Measurements from ENCODE around the gene PUSL1. TPM values are rescaled to one million over a fixed set of nuclear protein-coding genes. Genes with fewer than 3 reads are reported as not detected.
A peak's percentile ranks its signal among the peaks of the same experiment; 100 is the strongest.

The PUSL1 gene
- total RNA-seq, 1 experiment from 2014 or later: 38.0 TPM

GRCh38 chr1:1291548-1292441 is 16.6 kb upstream of the PUSL1 start:
- Mint-ChIP-seq H3K9me3 (peaks cover 2 to 10% of the 10 kb centered on the region in 2 experiments; a peak in 2 of 5 replicates), H3K4me3 (no peak overlapping the region)
- H3K27ac ChIP-seq (ENCODE audit: insufficient read length, low read depth, low read length): no peak overlapping the region

More at GRCh38 chr1:1291548-1292441, 16.6 kb upstream of the PUSL1 start:
- H3K27me3 Mint-ChIP-seq (ENCODE audit: low read depth): peaks cover 2% of the 10 kb centered on the region
- no peak overlapping the region for H4K8ac ChIP-seq (replicated peaks; ENCODE audit: insufficient read length, low read depth, low read length)
- no peaks in the 10 kb centered on the region for H3K4me1 ChIP-seq (ENCODE audit: insufficient read depth, low read length)
- WGBS (ENCODE audit: extremely low coverage, insufficient read length, low lambda C conversion rate): no CpG with 5 or more reads among the region's 45 CpGs
- H3K56ac ChIP-seq (ENCODE audit: insufficient read length, low read depth, low read length): no peak overlapping the region
- H3K9me3 ChIP-seq (ENCODE audit: control insufficient read depth, low read depth, low read length): no peaks in the 10 kb centered on the region
- H3K4me2 ChIP-seq (ENCODE audit: insufficient read depth, insufficient read length, low read length): no peak overlapping the region
- no peak overlapping the region for H3K14ac ChIP-seq (ENCODE audit: insufficient read depth, low read length)
- H2BK120ac ChIP-seq (ENCODE audit: low read depth, low read length, poor library complexity, severe bottlenecking): no peak overlapping the region
- H3K79me2 ChIP-seq (ENCODE audit: insufficient read depth, low read length): no peaks in the 10 kb centered on the region
- TF ChIP-seq CTCF (conservative IDR thresholded peaks at IDR 0.05): peak; percentile 79
- no peak overlapping the region for H4K5ac ChIP-seq (ENCODE audit: insufficient read length, low read depth, low read length)
- peaks cover 4% of the 10 kb centered on the region for H3K23me2 ChIP-seq (ENCODE audit: insufficient read length, low read depth, low read length, poor library complexity, severe bottlenecking)
- no peak overlapping the region for H2BK5ac ChIP-seq (ENCODE audit: insufficient read length, low read length)
- H3K79me1 ChIP-seq (ENCODE audit: insufficient read depth, low read depth, low read length, poor library complexity, severe bottlenecking): no peaks in the 10 kb centered on the region
- H4K91ac ChIP-seq (ENCODE audit: insufficient read length, low read depth, low read length): no peak overlapping the region
- no peak overlapping the region for H3K23ac ChIP-seq (ENCODE audit: insufficient read length, low read depth, low read length)
- no peaks in the 10 kb centered on the region for H3K27me3 ChIP-seq (ENCODE audit: insufficient read depth, low read length)
- no peaks in the 10 kb centered on the region for H4K20me1 ChIP-seq (ENCODE audit: control insufficient read depth, insufficient read depth, insufficient read length)
- H3K4me1 Mint-ChIP-seq: peaks cover 0 to 9% of the 10 kb centered on the region in 2 experiments; a peak in 2 of 4 replicates
- DNase-seq: peak; percentile 84
- no peak overlapping the region for H2BK15ac ChIP-seq (ENCODE audit: low read depth, low read length)
- no peak overlapping the region for H3K18ac ChIP-seq (ENCODE audit: insufficient read length, low read depth, low read length)
- no peak overlapping the region for H2BK20ac ChIP-seq (ENCODE audit: low read depth, low read length, poor library complexity, severe bottlenecking)
- H2BK12ac ChIP-seq (ENCODE audit: insufficient read length, low read depth, low read length): no peak overlapping the region
- H2AK5ac ChIP-seq (ENCODE audit: insufficient read length, low read length): no peak overlapping the region
- H3K9ac ChIP-seq (ENCODE audit: extremely low read depth, insufficient read length, low read length): no peak overlapping the region
- no peak overlapping the region for H3T11ph ChIP-seq (ENCODE audit: low read length)
- H2AFZ ChIP-seq (ENCODE audit: low read length): no peak overlapping the region
- H3K4ac ChIP-seq (ENCODE audit: low read depth, low read length): no peak overlapping the region
- no peak overlapping the region; a peak in 1 of 7 replicates for H3K27ac Mint-ChIP-seq
- H3K36me3 Mint-ChIP-seq (ENCODE audit: insufficient read depth in 1 of 3, low read depth in 3 of 3): no peaks in the 10 kb centered on the region

All from H9 (cell line).